HepG2 (cell line): Measurements from ENCODE around the gene CACNA2D1. TPM values are rescaled to one million over a fixed set of nuclear protein-coding genes. Genes with fewer than 3 reads are reported as not detected.

Experiments
- ATAC-seq: fragments of 200-7000 bp; cut with Tn5 transposase; 3 replicates; pipeline ENCODE4 v1.9.1; 2020; ENCODE audit warnings: mild to moderate bottlenecking, moderate library complexity
- BruUV-seq: library from RNA; stranded (reverse); fragments of 400-500 nt; replicated peaks from 2 replicates; lab custom pipeline; 2021; lab: Mats Ljungman, UMichigan
- CTCF ChIA-PET: fragments of 300-600 bp; formaldehyde crosslinking; extraction: SDS; loops from one replicate; lab custom pipeline; 2021; ENCODE audit warnings: low total read pairs, inconsistent platforms, low intra/inter-chr PET ratio; lab: Yijun Ruan, JAX
- POLR2A ChIA-PET: fragments of 350-600 bp; sonication (Branson Sonifier 250); formaldehyde crosslinking; loops from one replicate; lab custom pipeline; 2020; ENCODE audit warnings: antibody characterized with exemption, inconsistent platforms; lab: Yijun Ruan, JAX
- DNase-seq: peaks from one replicate; pipeline ENCODE4 v3.0.0-alpha.2; 2015; ENCODE audit warnings: low spot score
- FAIRE-seq: peaks from 3 replicates; lab custom pipeline; 2011; peaks lifted over from hg19 to GRCh38; lab: Jason Lieb, UNC
- H2AFZ ChIP-seq: one replicate; pipeline ENCODE4 v1.6.1; 2011; ENCODE audit warnings: low read length, inconsistent platforms
- H3K27ac ChIP-seq: fragments of 300-600 bp; 3 replicates; pipeline ENCODE4 v1.8.0; 2011; ENCODE audit warnings: mixed run types, mild to moderate bottlenecking, mixed read lengths, low read length, inconsistent platforms; ENCODE audit not compliant: insufficient read depth; ENCODE audit errors: extremely low read length
- H3K27me3 ChIP-seq, 2 experiments: fragments of 200-600 bp in 1 of 2; 2 replicates in 1 of 2; 3 replicates in 1 of 2; pipeline versions ENCODE4 v1.6.0 to v1.8.0; 2011; ENCODE audit warnings: low read length in 2 of 2, mild to moderate bottlenecking in 2 of 2, moderate library complexity in 2 of 2, inconsistent platforms in 1 of 2; ENCODE audit not compliant: insufficient read depth in 2 of 2, control insufficient read depth in 1 of 2
- H3K36me3 ChIP-seq, 2 experiments: fragments of 200-600 bp in 1 of 2; replicated peaks in 1 of 2; 2 replicates in 1 of 2; 3 replicates in 1 of 2; pipeline versions ENCODE4 v1.5.1 to v1.8.0; 2011; ENCODE audit warnings: low read length in 2 of 2, inconsistent platforms in 1 of 2; ENCODE audit not compliant: insufficient read depth in 2 of 2, control insufficient read depth in 1 of 2
- H3K4me1 ChIP-seq: 2 replicates; pipeline ENCODE4 v1.5.1; 2012; ENCODE audit warnings: low read length, inconsistent platforms; ENCODE audit not compliant: insufficient read depth
- H3K4me2 ChIP-seq: 2 replicates; pipeline ENCODE4 v1.6.0; 2011; ENCODE audit warnings: low read depth, low read length, inconsistent platforms
- H3K4me3 ChIP-seq, 3 experiments: fragments of 200-600 bp in 1 of 3; sonication (generic), shearing (Covaris generic) in 1 of 3; replicated peaks in 1 of 3; 2 replicates each; pipeline ENCODE4 v1.5.1; 2011 to 2016; ENCODE audit warnings: low read length in 3 of 3, inconsistent platforms in 2 of 3, low read depth in 2 of 3, mild to moderate bottlenecking in 2 of 3, control low read depth in 1 of 3, mixed read lengths in 1 of 3; ENCODE audit not compliant: insufficient read depth in 1 of 3
- H3K79me2 ChIP-seq: one replicate; pipeline ENCODE4 v1.6.1; 2011; ENCODE audit warnings: low read length, inconsistent platforms; ENCODE audit not compliant: insufficient read depth
- H3K9ac ChIP-seq: 2 replicates; pipeline ENCODE4 v1.6.0; 2011; ENCODE audit warnings: mild to moderate bottlenecking, low read depth, low read length, inconsistent platforms; ENCODE audit not compliant: insufficient read depth
- H3K9me3 ChIP-seq: 2 replicates; pipeline ENCODE4 v1.5.1; 2012; ENCODE audit warnings: mild to moderate bottlenecking, low read length
- H4K20me1 ChIP-seq: 2 replicates; pipeline ENCODE4 v1.6.0; 2011; ENCODE audit warnings: inconsistent platforms, mild to moderate bottlenecking, low read length, moderate library complexity; ENCODE audit not compliant: insufficient read depth
- ATF3 ChIP-seq: sonication (generic); formaldehyde crosslinking; IDR thresholded peaks from 2 replicates; pipeline ENCODE4 v1.4.0; 2020; ENCODE audit warnings: missing genetic modification reagents
- CREB1 ChIP-seq, 2 experiments: fragments of 450-650 bp in 1 of 2; IDR thresholded peaks; 2 replicates each; pipeline ENCODE4 v1.6.1; 2016 to 2017; ENCODE audit warnings: control low read depth in 1 of 2, mild to moderate bottlenecking in 1 of 2, missing compliant biosample characterization in 1 of 2, missing genetic modification characterization in 1 of 2
- DMTF1 ChIP-seq: sonication (generic); formaldehyde crosslinking; IDR thresholded peaks from 2 replicates; pipeline ENCODE4 v1.4.0; 2020; ENCODE audit warnings: mild to moderate bottlenecking, missing genetic modification reagents
- FLYWCH1 ChIP-seq: sonication (generic); formaldehyde crosslinking; IDR thresholded peaks from 2 replicates; pipeline ENCODE4 v1.8.1; 2023; ENCODE audit warnings: mild to moderate bottlenecking, missing genetic modification reagents
- HDAC2 ChIP-seq: sonication (generic); formaldehyde crosslinking; IDR thresholded peaks from 2 replicates; pipeline ENCODE4 v1.4.0; 2020; ENCODE audit warnings: missing genetic modification reagents
- HMGXB3 ChIP-seq: sonication (generic); formaldehyde crosslinking; IDR thresholded peaks from 2 replicates; pipeline ENCODE4 v1.4.0; 2020; ENCODE audit warnings: missing genetic modification reagents, borderline replicate concordance
- MAFF ChIP-seq: IDR thresholded peaks from 2 replicates; pipeline ENCODE4 v1.6.1; 2011; ENCODE audit warnings: low read depth, low read length, improper control_type of control experiment
- MIXL1 ChIP-seq: IDR thresholded peaks from 2 replicates; pipeline ENCODE4 v1.6.1; 2016
- MLLT10 ChIP-seq: sonication (generic); formaldehyde crosslinking; IDR thresholded peaks from 2 replicates; pipeline ENCODE4 v1.4.0; 2020; ENCODE audit warnings: missing genetic modification reagents
- MTA1 ChIP-seq: sonication (generic); formaldehyde crosslinking; IDR thresholded peaks from 2 replicates; pipeline ENCODE4 v1.4.0; 2020; ENCODE audit warnings: missing genetic modification reagents, mild to moderate bottlenecking, borderline replicate concordance
- NKX3-1 ChIP-seq: sonication (generic); formaldehyde crosslinking; IDR thresholded peaks from 2 replicates; pipeline ENCODE4 v1.5.0; 2020; ENCODE audit warnings: missing genetic modification reagents
- PCBP1 ChIP-seq: fragments of 200-400 bp; formaldehyde crosslinking; IDR thresholded peaks from 2 replicates; pipeline ENCODE4 v1.6.1; 2017; ENCODE audit warnings: mild to moderate bottlenecking, low read depth, low read length, borderline replicate concordance
- SIX1 ChIP-seq: sonication (generic); formaldehyde crosslinking; IDR thresholded peaks from 2 replicates; pipeline ENCODE4 v1.4.0; 2020; ENCODE audit warnings: missing genetic modification reagents, borderline replicate concordance
- SNRNP70 ChIP-seq: fragments of 200-400 bp; formaldehyde crosslinking; IDR thresholded peaks from 2 replicates; pipeline ENCODE4 v1.6.1; 2017; ENCODE audit warnings: mild to moderate bottlenecking, low read depth, low read length, moderate library complexity
- THAP8 ChIP-seq: sonication (generic); formaldehyde crosslinking; IDR thresholded peaks from 2 replicates; pipeline ENCODE4 v1.5.1; 2020; ENCODE audit warnings: missing genetic modification reagents, mild to moderate bottlenecking, borderline replicate concordance
- ZNF101 ChIP-seq: sonication (generic); formaldehyde crosslinking; IDR thresholded peaks from 2 replicates; pipeline ENCODE4 v1.4.0; 2020; ENCODE audit warnings: mild to moderate bottlenecking, low read depth, missing genetic modification reagents, borderline replicate concordance
- ZNF34 ChIP-seq: sonication (generic); formaldehyde crosslinking; IDR thresholded peaks from 2 replicates; pipeline ENCODE4 v1.4.0; 2020; ENCODE audit warnings: mild to moderate bottlenecking, missing genetic modification reagents, borderline replicate concordance
- ZNF383 ChIP-seq: sonication (generic); formaldehyde crosslinking; IDR thresholded peaks from 2 replicates; pipeline ENCODE4 v1.4.0; 2020; ENCODE audit warnings: missing genetic modification reagents, mild to moderate bottlenecking, borderline replicate concordance
- WGBS: methylation state at CpG from one replicate; pipeline ENCODE4 v1.1.6; 2017; ENCODE audit warnings: low lambda C conversion rate; 5-methylcytosine and 5-hydroxymethylcytosine counted together
- in situ Hi-C: cut with HindIII; loops from 2 replicates; pipeline ENCODE4 v1.10.0; 2017; ENCODE audit warnings: low pct_unique_long_range_greater_than_20kb; ENCODE audit not compliant: extremely low pct_ligation_motif_present
- intact Hi-C: fragments of 100-400 bp; cut with micrococcal nuclease; formaldehyde crosslinking; loops from one replicate; pipeline ENCODE4 v1.10.0; 2022; ENCODE audit not compliant: unreplicated experiment
- polyA plus RNA-seq, 8 experiments: library from polyadenylated mRNA; depleted of rRNA in 3 of 8; stranded (reverse) in 7 of 8; unstranded in 1 of 8; fragments of >200 nt; fragmentation: Illumina TruSeq in 4 of 8; extraction: Trizol in 4 of 8; gene quantifications; 2 replicates each; pipeline versions ENCODE4 v1.2.1 to v1.2.3, GENCODE V29; 2011 to 2016; ENCODE audit warnings: low read depth in 4 of 8, missing spikeins in 1 of 8, mixed read lengths in 1 of 8; ENCODE audit not compliant: insufficient read depth in 1 of 8
- total RNA-seq, 5 experiments: library from RNA; depleted of rRNA; stranded (reverse); fragments of >200 nt; fragmentation: Illumina TruSeq; extraction: Trizol; gene quantifications; 2 replicates each; pipeline ENCODE4 v1.2.3, GENCODE V29; 2016; ENCODE audit warnings: low read depth in 1 of 5

Gene CACNA2D1
- total and polyA plus RNA-seq, 2 of the 13 experiments (the other 11 are each of a cell fraction or from before 2014, with no cell fraction given) = not detected

GRCh38 chr7:81903115-81903514 is 540.5 kb downstream of the CACNA2D1 start (continued):
- no peak for TF ChIP-seq MAFF
- no peak for TF ChIP-seq ATF3 (CRISPR knock-in tag)
- TF ChIP-seq DMTF1 (CRISPR knock-in tag) = no peak
- no peak for TF ChIP-seq MTA1
- TF ChIP-seq MIXL1 (CRISPR knock-in tag) = no peak
- no peak for TF ChIP-seq SNRNP70
- TF ChIP-seq ZNF383 (CRISPR knock-in tag) = no peak
- no peak for TF ChIP-seq FLYWCH1 (CRISPR knock-in tag)
- TF ChIP-seq SIX1 = no peak

- H4K20me1 ChIP-seq = no peaks in the 10 kb centered on the region
- CTCF ChIA-PET = no interaction called here
- TF ChIP-seq THAP8 (CRISPR knock-in tag) = no peak
- TF ChIP-seq ZNF101 (CRISPR knock-in tag) = no peak
- TF ChIP-seq NKX3-1 (CRISPR knock-in tag) = no peak
- TF ChIP-seq HDAC2 = no peak
- no peak for TF ChIP-seq ZNF34
- TF ChIP-seq HMGXB3 (CRISPR knock-in tag) = no peak
- TF ChIP-seq PCBP1 = no peak
- no peak for TF ChIP-seq CREB1 (IDR thresholded peaks at IDR 0.05)
- no peak for TF ChIP-seq CREB1 (CRISPR knock-in tag; IDR thresholded peaks at IDR 0.05)
- no peak for TF ChIP-seq MLLT10
Observed at GRCh38 chr7:81902536-81902935, 541.0 kb downstream of the CACNA2D1 start.

More at GRCh38 chr7:81902536-81902935, 541.0 kb downstream of the CACNA2D1 start:
- H3K27me3 ChIP-seq = no peaks in the 10 kb centered on the region
- no peaks in the 10 kb centered on the region for H3K4me1 ChIP-seq
- ATAC-seq = no peak
- intact Hi-C loops (no loop called here), in situ Hi-C loops (no loop called here)
- H3K9ac ChIP-seq = no peak overlapping the region
- no peaks in the 10 kb centered on the region for H3K79me2 ChIP-seq
- no peak for DNase-seq
- WGBS = 0% methylated on average over 3 of the region's 3 CpGs
- POLR2A ChIA-PET = no interaction called here
- no TSS peak for BruUV-seq
- H3K9me3 ChIP-seq = no peaks in the 10 kb centered on the region
- no peak overlapping the region for H3K4me2 ChIP-seq
- H3K27ac ChIP-seq = no peak overlapping the region
- H3K4me3 ChIP-seq = no peak overlapping the region
- no peak for FAIRE-seq
- H3K36me3 ChIP-seq = no peaks in the 10 kb centered on the region
- no peak overlapping the region for H2AFZ ChIP-seq
